GM10266 (cell line): ENCODE measurements around the gene FNDC1.

Experiments
- DNase-seq: peaks from one replicate; pipeline ENCODE4 v3.0.0; 2012; ENCODE audit errors: extremely low spot score
- TF ChIP-seq, protein P1 (sequence below): IDR thresholded peaks from 2 replicates; pipeline ENCODE4 v1.5.1; 2012; ENCODE audit warnings: mild to moderate bottlenecking, low read depth; ENCODE audit not compliant: control insufficient read depth, insufficient read depth; ENCODE audit errors: missing control alignments

Gene FNDC1

DNA sequence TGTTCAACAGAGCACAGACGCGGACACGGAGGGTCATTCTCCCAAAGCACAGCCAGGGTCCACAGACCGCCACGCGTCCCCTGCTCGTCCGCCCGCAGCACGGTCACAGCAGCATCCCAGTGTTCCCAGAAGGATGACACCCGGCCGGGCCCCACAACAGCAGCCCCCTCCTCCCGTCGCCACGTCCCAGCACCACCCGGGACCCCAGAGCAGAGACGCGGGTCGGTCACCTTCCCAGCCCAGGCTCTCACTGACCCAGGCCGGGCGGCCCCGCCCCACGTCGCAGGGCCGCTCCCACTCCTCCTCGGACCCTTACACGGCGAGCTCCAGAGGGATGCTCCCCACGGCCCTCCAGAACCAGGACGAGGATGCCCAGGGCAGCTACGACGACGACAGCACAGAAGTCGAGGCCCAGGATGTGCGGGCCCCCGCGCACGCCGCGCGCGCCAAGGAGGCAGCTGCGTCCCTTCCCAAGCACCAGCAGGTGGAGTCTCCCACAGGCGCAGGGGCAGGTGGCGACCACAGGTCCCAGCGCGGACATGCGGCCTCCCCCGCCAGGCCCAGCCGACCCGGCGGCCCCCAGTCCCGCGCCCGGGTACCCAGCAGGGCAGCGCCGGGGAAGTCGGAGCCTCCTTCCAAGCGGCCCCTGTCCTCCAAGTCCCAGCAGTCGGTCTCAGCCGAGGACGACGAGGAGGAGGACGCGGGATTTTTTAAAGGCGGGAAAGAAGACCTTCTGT lies 64.3 kb downstream of the FNDC1 start:
- DNase-seq, result no peak
- TF ChIP-seq, protein P1, sequence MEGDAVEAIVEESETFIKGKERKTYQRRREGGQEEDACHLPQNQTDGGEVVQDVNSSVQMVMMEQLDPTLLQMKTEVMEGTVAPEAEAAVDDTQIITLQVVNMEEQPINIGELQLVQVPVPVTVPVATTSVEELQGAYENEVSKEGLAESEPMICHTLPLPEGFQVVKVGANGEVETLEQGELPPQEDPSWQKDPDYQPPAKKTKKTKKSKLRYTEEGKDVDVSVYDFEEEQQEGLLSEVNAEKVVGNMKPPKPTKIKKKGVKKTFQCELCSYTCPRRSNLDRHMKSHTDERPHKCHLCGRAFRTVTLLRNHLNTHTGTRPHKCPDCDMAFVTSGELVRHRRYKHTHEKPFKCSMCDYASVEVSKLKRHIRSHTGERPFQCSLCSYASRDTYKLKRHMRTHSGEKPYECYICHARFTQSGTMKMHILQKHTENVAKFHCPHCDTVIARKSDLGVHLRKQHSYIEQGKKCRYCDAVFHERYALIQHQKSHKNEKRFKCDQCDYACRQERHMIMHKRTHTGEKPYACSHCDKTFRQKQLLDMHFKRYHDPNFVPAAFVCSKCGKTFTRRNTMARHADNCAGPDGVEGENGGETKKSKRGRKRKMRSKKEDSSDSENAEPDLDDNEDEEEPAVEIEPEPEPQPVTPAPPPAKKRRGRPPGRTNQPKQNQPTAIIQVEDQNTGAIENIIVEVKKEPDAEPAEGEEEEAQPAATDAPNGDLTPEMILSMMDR, result no peak

DNA sequence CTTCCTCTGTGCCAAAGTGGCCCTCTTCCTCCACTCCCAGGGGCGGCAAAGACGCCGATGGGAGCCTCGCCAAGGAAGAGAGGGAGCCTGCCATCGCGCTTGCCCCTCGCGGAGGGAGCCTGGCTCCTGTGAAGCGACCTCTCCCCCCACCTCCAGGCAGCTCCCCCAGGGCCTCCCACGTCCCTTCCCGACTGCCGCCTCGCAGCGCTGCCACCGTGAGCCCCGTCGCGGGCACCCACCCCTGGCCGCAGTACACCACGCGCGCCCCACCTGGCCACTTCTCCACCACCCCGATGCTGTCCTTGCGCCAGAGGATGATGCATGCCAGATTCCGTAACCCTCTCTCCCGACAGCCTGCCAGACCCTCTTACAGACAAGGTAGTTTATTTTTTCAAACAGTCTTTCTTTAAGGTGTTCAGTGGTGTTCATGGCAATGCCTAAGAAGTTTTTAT lies 64.9 kb downstream of the FNDC1 start:
- DNase-seq, result no peak
- TF ChIP-seq, protein P1, result no peak

GRCh38 chr6:159238920-159239558 lies 69.8 kb downstream of the FNDC1 start:
- TF ChIP-seq, protein P1, result no peak
- no peak for DNase-seq

- DNase-seq, result no peak
- TF ChIP-seq, protein P1, result no peak
These were observed 79.9 kb downstream of the FNDC1 start for GRCh38 chr6:159249128-159249527.

GRCh38 chr6:159249752-159250151 lies 80.6 kb downstream of the FNDC1 start:
- DNase-seq, result no peak
- TF ChIP-seq, protein P1, result no peak

DNA sequence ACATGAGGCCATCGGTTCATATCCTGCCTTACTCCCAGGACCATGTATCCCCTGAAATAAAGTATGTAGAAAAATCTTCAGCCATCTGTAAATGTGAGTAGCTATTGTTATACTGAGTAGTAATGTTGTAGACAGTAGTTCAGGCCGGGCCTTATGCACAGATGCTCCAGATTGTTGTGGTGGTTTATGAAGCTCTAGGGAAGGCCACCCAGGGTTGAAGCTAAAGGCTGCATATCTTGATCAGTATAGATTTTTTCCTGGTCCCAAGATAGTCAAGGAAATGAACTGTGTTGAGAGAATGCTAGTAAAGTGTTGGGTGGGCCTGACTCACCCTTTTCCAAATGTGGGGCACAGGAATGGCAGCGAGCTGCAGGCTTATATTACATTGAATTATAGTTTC lies 81.4 kb downstream of the FNDC1 start:
- DNase-seq, result no peak
- TF ChIP-seq, protein P1, result no peak

GRCh38 chr6:159252955-159253508 lies 83.8 kb downstream of the FNDC1 start:
- TF ChIP-seq, protein P1, result peak; percentile 49

More at GRCh38 chr6:159252955-159253508, 83.8 kb downstream of the FNDC1 start:
- DNase-seq, result peak; percentile 70
